HepG2 (cell line): Measurements from ENCODE around the gene DNAAF1. TPM values are rescaled to one million over a fixed set of nuclear protein-coding genes. Genes with fewer than 3 reads are reported as not detected.
"Not testable (repeated sequence)": the region's sequence is repeated elsewhere in the genome, so short reads cannot be mapped to it uniquely, and the experiment has no call there.

Experiments used
- ATAC-seq: fragments of 200-7000 bp; cut with Tn5 transposase; 3 replicates; pipeline ENCODE4 v1.9.1; 2020; ENCODE audit warnings: mild to moderate bottlenecking, moderate library complexity
- BruUV-seq: library from RNA; stranded (reverse); fragments of 400-500 nt; replicated peaks from 2 replicates; lab custom pipeline; 2021; lab: Mats Ljungman, UMichigan
- CTCF ChIA-PET: fragments of 300-600 bp; formaldehyde crosslinking; extraction: SDS; loops from one replicate; lab custom pipeline; 2021; ENCODE audit warnings: low total read pairs, inconsistent platforms, low intra/inter-chr PET ratio; lab: Yijun Ruan, JAX
- POLR2A ChIA-PET: fragments of 350-600 bp; sonication (Branson Sonifier 250); formaldehyde crosslinking; loops from one replicate; lab custom pipeline; 2020; ENCODE audit warnings: antibody characterized with exemption, inconsistent platforms; lab: Yijun Ruan, JAX
- DNase-seq: peaks from one replicate; pipeline ENCODE4 v3.0.0-alpha.2; 2015; ENCODE audit warnings: low spot score
- FAIRE-seq: peaks from 3 replicates; lab custom pipeline; 2011; peaks lifted over from hg19 to GRCh38; lab: Jason Lieb, UNC
- H2AFZ ChIP-seq: one replicate; pipeline ENCODE4 v1.6.1; 2011; ENCODE audit warnings: low read length, inconsistent platforms
- H3K27ac ChIP-seq: fragments of 300-600 bp; 3 replicates; pipeline ENCODE4 v1.8.0; 2011; ENCODE audit warnings: mixed run types, mild to moderate bottlenecking, mixed read lengths, low read length, inconsistent platforms; ENCODE audit not compliant: insufficient read depth; ENCODE audit errors: extremely low read length
- H3K27me3 ChIP-seq, 2 experiments: fragments of 200-600 bp in 1 of 2; 2 replicates in 1 of 2; 3 replicates in 1 of 2; pipeline versions ENCODE4 v1.6.0 to v1.8.0; 2011; ENCODE audit warnings: low read length in 2 of 2, mild to moderate bottlenecking in 2 of 2, moderate library complexity in 2 of 2, inconsistent platforms in 1 of 2; ENCODE audit not compliant: insufficient read depth in 2 of 2, control insufficient read depth in 1 of 2
- H3K36me3 ChIP-seq, 2 experiments: fragments of 200-600 bp in 1 of 2; replicated peaks in 1 of 2; 2 replicates in 1 of 2; 3 replicates in 1 of 2; pipeline versions ENCODE4 v1.5.1 to v1.8.0; 2011; ENCODE audit warnings: low read length in 2 of 2, inconsistent platforms in 1 of 2; ENCODE audit not compliant: insufficient read depth in 2 of 2, control insufficient read depth in 1 of 2
- H3K4me1 ChIP-seq: 2 replicates; pipeline ENCODE4 v1.5.1; 2012; ENCODE audit warnings: low read length, inconsistent platforms; ENCODE audit not compliant: insufficient read depth
- H3K4me2 ChIP-seq: 2 replicates; pipeline ENCODE4 v1.6.0; 2011; ENCODE audit warnings: low read depth, low read length, inconsistent platforms
- H3K4me3 ChIP-seq, 3 experiments: fragments of 200-600 bp in 1 of 3; sonication (generic), shearing (Covaris generic) in 1 of 3; replicated peaks in 1 of 3; 2 replicates each; pipeline ENCODE4 v1.5.1; 2011 to 2016; ENCODE audit warnings: low read length in 3 of 3, inconsistent platforms in 2 of 3, low read depth in 2 of 3, mild to moderate bottlenecking in 2 of 3, control low read depth in 1 of 3, mixed read lengths in 1 of 3; ENCODE audit not compliant: insufficient read depth in 1 of 3
- H3K79me2 ChIP-seq: one replicate; pipeline ENCODE4 v1.6.1; 2011; ENCODE audit warnings: low read length, inconsistent platforms; ENCODE audit not compliant: insufficient read depth
- H3K9ac ChIP-seq: 2 replicates; pipeline ENCODE4 v1.6.0; 2011; ENCODE audit warnings: mild to moderate bottlenecking, low read depth, low read length, inconsistent platforms; ENCODE audit not compliant: insufficient read depth
- H3K9me3 ChIP-seq: 2 replicates; pipeline ENCODE4 v1.5.1; 2012; ENCODE audit warnings: mild to moderate bottlenecking, low read length
- H4K20me1 ChIP-seq: 2 replicates; pipeline ENCODE4 v1.6.0; 2011; ENCODE audit warnings: inconsistent platforms, mild to moderate bottlenecking, low read length, moderate library complexity; ENCODE audit not compliant: insufficient read depth
- ATAD3A ChIP-seq: sonication (generic); formaldehyde crosslinking; IDR thresholded peaks from 2 replicates; pipeline ENCODE4 v1.4.0; 2020; ENCODE audit warnings: missing genetic modification reagents
- BATF2 ChIP-seq: sonication (generic); formaldehyde crosslinking; IDR thresholded peaks from 2 replicates; pipeline ENCODE4 v1.8.0; 2022; ENCODE audit warnings: mild to moderate bottlenecking, missing genetic modification reagents, moderate library complexity
- NR2F2 ChIP-seq: IDR thresholded peaks from 2 replicates; pipeline ENCODE4 v1.6.1; 2012; ENCODE audit warnings: low read depth, inconsistent platforms, borderline replicate concordance
- SOX5 ChIP-seq: IDR thresholded peaks from 2 replicates; pipeline ENCODE4 v1.6.1; 2016; ENCODE audit warnings: borderline replicate concordance
- SRSF9 ChIP-seq: fragments of 200-400 bp; formaldehyde crosslinking; IDR thresholded peaks from 2 replicates; pipeline ENCODE4 v1.6.1; 2018; ENCODE audit warnings: borderline replicate concordance, mild to moderate bottlenecking, low read depth, low read length; ENCODE audit not compliant: insufficient read depth, poor library complexity, severe bottlenecking
- ZNF121 ChIP-seq: sonication (generic); formaldehyde crosslinking; IDR thresholded peaks from 2 replicates; pipeline ENCODE4 v1.5.0; 2020; ENCODE audit warnings: mild to moderate bottlenecking, missing genetic modification reagents
- ZNF160 ChIP-seq: sonication (generic); formaldehyde crosslinking; IDR thresholded peaks from 2 replicates; pipeline ENCODE4 v1.8.0; 2022; ENCODE audit warnings: mild to moderate bottlenecking, inconsistent platforms, missing genetic modification reagents
- ZNF24 ChIP-seq: fragments of 450-650 bp; IDR thresholded peaks from 2 replicates; pipeline ENCODE4 v1.6.1; 2017; ENCODE audit warnings: antibody characterized with exemption, mild to moderate bottlenecking
- ZNF263 ChIP-seq: sonication (generic); formaldehyde crosslinking; IDR thresholded peaks from 2 replicates; pipeline ENCODE4 v1.4.0; 2020; ENCODE audit warnings: missing genetic modification reagents
- WGBS: methylation state at CpG from one replicate; pipeline ENCODE4 v1.1.6; 2017; ENCODE audit warnings: low lambda C conversion rate; 5-methylcytosine and 5-hydroxymethylcytosine counted together
- in situ Hi-C: cut with HindIII; loops from 2 replicates; pipeline ENCODE4 v1.10.0; 2017; ENCODE audit warnings: low pct_unique_long_range_greater_than_20kb; ENCODE audit not compliant: extremely low pct_ligation_motif_present
- intact Hi-C: fragments of 100-400 bp; cut with micrococcal nuclease; formaldehyde crosslinking; loops from one replicate; pipeline ENCODE4 v1.10.0; 2022; ENCODE audit not compliant: unreplicated experiment
- polyA plus RNA-seq, 8 experiments: library from polyadenylated mRNA; depleted of rRNA in 3 of 8; stranded (reverse) in 7 of 8; unstranded in 1 of 8; fragments of >200 nt; fragmentation: Illumina TruSeq in 4 of 8; extraction: Trizol in 4 of 8; gene quantifications; 2 replicates each; pipeline versions ENCODE4 v1.2.1 to v1.2.3, GENCODE V29; 2011 to 2016; ENCODE audit warnings: low read depth in 4 of 8, missing spikeins in 1 of 8, mixed read lengths in 1 of 8; ENCODE audit not compliant: insufficient read depth in 1 of 8
- total RNA-seq, 5 experiments: library from RNA; depleted of rRNA; stranded (reverse); fragments of >200 nt; fragmentation: Illumina TruSeq; extraction: Trizol; gene quantifications; 2 replicates each; pipeline ENCODE4 v1.2.3, GENCODE V29; 2016; ENCODE audit warnings: low read depth in 1 of 5
- TF ChIP-seq, protein P1 (sequence below): sonication (generic); formaldehyde crosslinking; IDR thresholded peaks from 2 replicates; pipeline ENCODE4 v1.5.0; 2020; ENCODE audit warnings: mild to moderate bottlenecking, missing genetic modification reagents

DNAAF1 gene
- total and polyA plus RNA-seq, 2 of the 13 experiments (the other 11 are each of a cell fraction or from before 2014, with no cell fraction given) = 0.04 TPM; not detected in 1

GRCh38 chr16:84117494-84117843 lies 27.6 kb upstream of the DNAAF1 start (continued):
- TF ChIP-seq BATF2 (CRISPR knock-in tag) = peak; percentile 38; the same call in 1 of the 2 replicates
- no peak for TF ChIP-seq SOX5
- TF ChIP-seq NR2F2 = no peak
- TF ChIP-seq SRSF9 = no peak
- TF ChIP-seq ATAD3A (CRISPR knock-in tag) = no peak
- TF ChIP-seq ZNF24 = no peak
- TF ChIP-seq ZNF160 (CRISPR knock-in tag) = no peak

- H3K9ac ChIP-seq, H4K20me1 ChIP-seq, in situ Hi-C loops, intact Hi-C loops, DNase-seq, H3K27me3 ChIP-seq, H2AFZ ChIP-seq, BruUV-seq, H3K9me3 ChIP-seq, H3K4me2 ChIP-seq, H3K4me3 ChIP-seq, H3K27ac ChIP-seq, CTCF ChIA-PET, ATAC-seq, FAIRE-seq: not testable (repeated sequence)
- Histone ChIP-seq H3K79me2 (peaks cover 35% of the 10 kb centered on the region), H3K36me3 (peaks cover 4 to 12% of the 10 kb centered on the region in 2 experiments), H3K4me1 (peaks cover 30% of the 10 kb centered on the region)
- 93% methylated on average over 5 of the region's 5 CpGs for WGBS
- TF ChIP-seq, protein P1, sequence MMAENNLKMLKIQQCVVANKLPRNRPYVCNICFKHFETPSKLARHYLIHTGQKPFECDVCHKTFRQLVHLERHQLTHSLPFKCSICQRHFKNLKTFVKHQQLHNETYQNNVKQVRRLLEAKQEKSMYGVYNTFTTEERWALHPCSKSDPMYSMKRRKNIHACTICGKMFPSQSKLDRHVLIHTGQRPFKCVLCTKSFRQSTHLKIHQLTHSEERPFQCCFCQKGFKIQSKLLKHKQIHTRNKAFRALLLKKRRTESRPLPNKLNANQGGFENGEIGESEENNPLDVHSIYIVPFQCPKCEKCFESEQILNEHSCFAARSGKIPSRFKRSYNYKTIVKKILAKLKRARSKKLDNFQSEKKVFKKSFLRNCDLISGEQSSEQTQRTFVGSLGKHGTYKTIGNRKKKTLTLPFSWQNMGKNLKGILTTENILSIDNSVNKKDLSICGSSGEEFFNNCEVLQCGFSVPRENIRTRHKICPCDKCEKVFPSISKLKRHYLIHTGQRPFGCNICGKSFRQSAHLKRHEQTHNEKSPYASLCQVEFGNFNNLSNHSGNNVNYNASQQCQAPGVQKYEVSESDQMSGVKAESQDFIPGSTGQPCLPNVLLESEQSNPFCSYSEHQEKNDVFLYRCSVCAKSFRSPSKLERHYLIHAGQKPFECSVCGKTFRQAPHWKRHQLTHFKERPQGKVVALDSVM = peak; percentile 78
- peak; percentile 89 for TF ChIP-seq ZNF121 (CRISPR knock-in tag)
- TF ChIP-seq ZNF263 = peak; percentile 61; the same call in 1 of the 2 replicates
- POLR2A ChIA-PET = interaction anchor here (0.6 to 6.5 kb wide), 2 partner anchors 9 to 20 kb away, joined by 3 to 142 read pairs; no protein-coding TSS in a partner anchor
Measured at GRCh38 chr16:84118315-84118714, 26.8 kb upstream of the DNAAF1 start.
